Activated CD8-positive, alpha-beta memory T cell treated with anti-CD3 and anti-CD28 coated beads, Interleukin-2, amount 50 U/mL, for 4 hours (primary cell): Measurements from ENCODE around the gene CSF2.

Experiments used
- DNase-seq: peaks from one replicate; pipeline ENCODE4 v3.0.0-alpha.2; 2020

CSF2 gene

GRCh38 chr5:132070460-132071337 lies 2.9 kb upstream of the CSF2 start:
- DNase-seq = peak; percentile 35

- DNase-seq = no peak
Observed at GRCh38 chr5:132071338-132071707, 2.3 kb upstream of the CSF2 start.

GRCh38 chr5:132072070-132072469 lies 1.5 kb upstream of the CSF2 start:
- DNase-seq = no peak

GRCh38 chr5:132072528-132072927 lies 1.1 kb upstream of the CSF2 start:
- DNase-seq = no peak

GRCh38 chr5:132074091-132074771 lies 642 bp downstream of the CSF2 start:
- no peak for DNase-seq

- DNase-seq = no peak
Observed at GRCh38 chr5:132074772-132075718, 1.5 kb downstream of the CSF2 start.

GRCh38 chr5:132075719-132076077 lies 2.1 kb downstream of the CSF2 start:
- no peak for DNase-seq

- no peak for DNase-seq
Observed at GRCh38 chr5:132076202-132076830, 2.7 kb downstream of the CSF2 start.

- no peak for DNase-seq
Observed at GRCh38 chr5:132076983-132077382, 3.4 kb downstream of the CSF2 start.

GRCh38 chr5:132079081-132079480 lies 5.5 kb downstream of the CSF2 start:
- DNase-seq = no peak

GRCh38 chr5:132079619-132080018 lies 6.0 kb downstream of the CSF2 start:
- DNase-seq = no peak

- DNase-seq = no peak
Observed at GRCh38 chr5:132080595-132080994, 7.0 kb downstream of the CSF2 start.

- DNase-seq = no peak
Observed at GRCh38 chr5:132081458-132081857, 7.9 kb downstream of the CSF2 start.

GRCh38 chr5:132082329-132083023 lies 8.9 kb downstream of the CSF2 start:
- DNase-seq = no peak

- DNase-seq = no peak
Observed at GRCh38 chr5:132083071-132083678, 9.6 kb downstream of the CSF2 start.

GRCh38 chr5:132085686-132086085 lies 12.1 kb downstream of the CSF2 start:
- DNase-seq = no peak

GRCh38 chr5:132086277-132086794 lies 12.7 kb downstream of the CSF2 start:
- no peak for DNase-seq

- DNase-seq = no peak
Observed at GRCh38 chr5:132087176-132087575, 13.6 kb downstream of the CSF2 start.

GRCh38 chr5:132087661-132088060 lies 14.1 kb downstream of the CSF2 start:
- DNase-seq = no peak

GRCh38 chr5:132089363-132089762 lies 15.8 kb downstream of the CSF2 start:
- no peak for DNase-seq

GRCh38 chr5:132090107-132090506 lies 16.5 kb downstream of the CSF2 start:
- no peak for DNase-seq
